Measurements from ENCODE around the gene RAD50. TPM values are rescaled to one million over a fixed set of nuclear protein-coding genes. Genes with fewer than 3 reads are reported as not detected.
A peak's percentile ranks its signal among the peaks of the same experiment; 100 is the strongest.
"Not testable (repeated sequence)": the region's sequence is repeated elsewhere in the genome, so short reads cannot be mapped to it uniquely, and the experiment has no call there.

Gene RAD50
- 18.5 and 18.6 TPM in 2 replicates for total RNA-seq

DNA sequence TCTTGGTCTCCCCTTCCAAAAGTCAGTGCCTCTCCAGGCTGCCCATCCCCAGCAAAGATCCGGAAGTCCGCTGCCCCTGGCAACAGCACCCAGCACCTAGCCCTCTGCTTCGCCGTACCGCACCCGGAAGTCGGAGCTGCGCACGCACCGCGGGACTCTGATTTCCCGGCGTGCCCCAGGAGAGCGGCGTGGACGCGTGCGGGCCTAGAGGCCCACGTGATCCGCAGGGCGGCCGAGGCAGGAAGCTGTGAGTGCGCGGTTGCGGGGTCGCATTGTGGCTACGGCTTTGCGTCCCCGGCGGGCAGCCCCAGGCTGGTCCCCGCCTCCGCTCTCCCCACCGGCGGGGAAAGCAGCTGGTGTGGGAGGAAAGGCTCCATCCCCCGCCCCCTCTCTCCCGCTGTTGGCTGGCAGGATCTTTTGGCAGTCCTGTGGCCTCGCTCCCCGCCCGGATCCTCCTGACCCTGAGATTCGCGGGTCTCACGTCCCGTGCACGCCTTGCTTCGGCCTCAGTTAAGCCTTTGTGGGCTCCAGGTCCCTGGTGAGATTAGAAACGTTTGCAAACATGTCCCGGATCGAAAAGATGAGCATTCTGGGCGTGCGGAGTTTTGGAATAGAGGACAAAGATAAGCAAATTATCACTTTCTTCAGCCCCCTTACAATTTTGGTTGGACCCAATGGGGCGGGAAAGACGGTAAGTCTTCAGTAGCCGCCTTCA lies at the start of gene RAD50:
TSS of gene RAD50 (plus strand) at position 215 of the 715 bp plus-strand sequence. CDS start at position 563, 348 bp downstream.
- DNase-seq (ENCODE audit: extremely low read depth, low read depth, low spot score): no peak

DNA sequence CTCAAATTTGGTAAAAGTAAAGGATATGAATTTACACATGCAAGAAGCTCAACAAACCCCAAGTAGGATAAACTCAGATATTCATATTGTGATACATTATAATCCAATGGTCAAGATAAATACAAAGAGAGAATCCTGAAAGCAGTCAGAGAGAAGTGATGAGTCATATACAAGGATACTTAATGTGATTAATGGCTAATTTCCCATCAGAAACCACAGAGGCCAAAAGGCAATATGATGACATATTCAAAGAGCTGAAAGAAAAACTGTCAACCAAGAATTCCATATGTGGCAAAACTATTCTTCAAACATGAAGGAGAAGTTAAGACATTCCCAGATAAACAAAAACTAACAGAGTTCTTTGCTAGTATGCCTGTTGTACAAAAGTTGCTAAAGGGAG lies 46.7 kb upstream of the RAD50 start:
- peak; percentile 51 for DNase-seq (ENCODE audit: extremely low read depth, low read depth, low spot score)

DNA sequence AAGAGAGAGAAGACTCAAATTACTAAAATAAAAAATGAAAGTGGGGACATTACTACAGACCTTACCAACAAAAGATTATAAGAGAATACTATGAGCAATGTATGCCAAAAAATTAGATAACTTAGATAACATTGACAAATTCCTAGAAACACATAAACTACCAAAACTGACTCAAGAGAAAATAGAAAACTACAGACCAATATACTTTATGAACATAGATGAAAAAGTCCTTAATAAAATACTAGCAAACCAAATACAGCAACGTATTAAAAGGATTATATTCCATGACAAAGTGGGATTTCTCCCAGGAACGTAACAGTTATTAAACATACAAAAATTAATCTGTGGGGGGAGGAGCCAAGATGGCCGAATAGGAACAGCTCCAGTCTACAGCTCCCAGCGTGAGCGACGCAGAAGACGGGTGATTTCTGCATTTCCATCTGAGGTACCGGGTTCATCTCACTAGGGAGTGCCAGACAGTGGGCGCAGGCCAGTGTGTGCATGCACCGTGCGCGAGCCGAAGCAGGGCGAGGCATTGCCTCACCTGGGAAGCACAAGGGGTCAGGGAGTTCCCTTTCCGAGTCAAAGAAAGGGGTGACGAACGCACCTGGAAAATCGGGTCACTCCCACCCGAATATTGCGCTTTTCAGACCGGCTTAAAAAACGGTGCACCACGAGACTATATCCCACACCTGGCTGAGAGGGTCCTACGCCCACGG lies 43.0 kb upstream of the RAD50 start:
- DNase-seq (ENCODE audit: extremely low read depth, low read depth, low spot score): not testable (repeated sequence)

DNA sequence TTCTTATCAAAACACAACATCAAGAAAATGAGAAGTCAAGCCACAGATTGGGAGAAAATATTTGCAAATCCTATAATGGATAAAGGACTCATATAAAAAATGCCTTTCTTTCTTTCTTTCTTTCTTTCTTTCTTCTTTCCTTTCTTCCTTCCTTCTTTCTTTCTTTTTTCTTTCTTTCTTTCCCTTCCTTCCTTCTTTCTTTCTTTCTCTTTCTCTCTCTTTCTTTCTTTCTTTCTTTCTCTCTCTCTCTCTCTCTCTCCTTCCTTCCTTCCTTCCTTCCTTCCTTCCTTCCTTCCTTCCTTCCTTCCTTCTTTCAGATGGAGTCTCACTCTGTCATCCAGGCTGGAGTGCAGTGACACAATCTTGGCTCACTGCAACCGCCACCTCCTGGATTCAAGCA lies 34.7 kb upstream of the RAD50 start:
- not testable (repeated sequence) for DNase-seq (ENCODE audit: extremely low read depth, low read depth, low spot score)

DNA sequence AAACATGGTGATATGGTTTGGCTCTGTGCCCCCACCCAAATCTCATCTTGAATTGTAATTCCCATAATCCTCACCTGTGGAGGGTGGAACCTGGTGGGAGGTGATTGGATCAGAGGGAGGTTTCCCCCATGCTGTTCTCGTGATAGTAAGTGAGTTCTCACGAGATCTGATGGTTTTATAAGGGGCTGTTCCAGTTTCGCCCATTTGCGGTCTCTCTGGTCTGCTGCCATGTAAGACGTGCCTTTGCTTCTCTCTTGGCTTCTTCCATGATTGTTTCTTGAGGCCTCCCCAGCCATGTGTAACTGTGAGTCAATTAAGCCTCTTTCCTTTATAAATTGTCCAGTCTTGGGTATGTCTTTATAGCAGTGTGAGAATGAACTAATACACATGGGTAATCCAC lies 31.9 kb upstream of the RAD50 start:
- DNase-seq (ENCODE audit: extremely low read depth, low read depth, low spot score): not testable (repeated sequence)

DNA sequence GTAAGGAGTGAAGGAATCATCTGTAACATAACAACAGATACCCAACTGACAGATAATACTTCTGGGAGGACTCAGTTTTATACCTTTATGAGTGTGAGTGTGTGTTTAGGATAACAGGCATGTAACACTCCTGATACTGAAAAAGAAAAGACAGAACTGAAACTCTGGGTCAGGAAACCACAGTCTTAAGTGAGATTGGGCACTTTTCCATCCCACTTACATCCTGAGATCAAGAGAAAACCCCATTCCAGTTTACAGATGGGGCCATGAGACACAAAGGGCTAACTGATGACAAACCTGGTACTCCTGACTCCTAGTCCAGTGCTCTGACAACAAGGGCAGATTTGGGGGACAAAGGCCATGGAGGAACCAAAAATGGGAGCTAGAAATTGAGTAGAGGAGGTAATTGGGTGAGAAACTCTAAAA lies 31.5 kb upstream of the RAD50 start:
- DNase-seq (ENCODE audit: extremely low read depth, low read depth, low spot score): no peak

DNA sequence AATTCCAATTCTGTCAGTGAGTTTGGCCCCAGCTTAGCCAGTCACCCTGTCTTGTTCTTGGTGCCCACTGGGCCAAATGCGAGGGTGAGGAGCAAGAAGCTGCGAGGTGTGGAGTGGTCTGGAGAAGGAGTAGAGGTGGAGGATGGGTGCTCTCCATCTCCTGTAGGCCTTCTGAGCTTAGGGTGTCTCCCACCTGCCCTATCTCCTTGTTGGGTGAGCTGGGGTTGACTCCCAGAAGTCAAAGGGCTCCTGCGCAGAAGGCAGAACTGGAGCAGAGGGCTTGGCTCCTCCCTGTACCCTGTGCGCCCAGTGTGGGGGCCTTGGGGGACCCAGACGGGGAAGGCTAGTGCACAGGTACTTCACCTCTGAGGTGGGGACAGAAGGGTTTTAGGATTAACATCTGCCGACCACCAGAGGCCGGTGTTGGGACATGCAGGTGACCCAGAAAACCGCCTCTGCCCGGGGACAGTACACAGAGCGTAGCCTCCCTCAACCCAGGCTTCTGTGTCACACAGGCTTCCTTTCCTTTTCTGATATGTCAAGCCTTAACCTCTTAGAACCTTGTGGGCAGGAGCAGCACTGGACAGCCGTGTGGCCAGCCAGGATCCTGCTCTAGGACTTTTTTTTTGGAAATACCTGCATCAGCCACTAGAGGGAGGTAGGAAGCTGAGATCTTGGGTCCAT lies 30.3 kb upstream of the RAD50 start:
- DNase-seq (ENCODE audit: extremely low read depth, low read depth, low spot score): peak; percentile 29

DNA sequence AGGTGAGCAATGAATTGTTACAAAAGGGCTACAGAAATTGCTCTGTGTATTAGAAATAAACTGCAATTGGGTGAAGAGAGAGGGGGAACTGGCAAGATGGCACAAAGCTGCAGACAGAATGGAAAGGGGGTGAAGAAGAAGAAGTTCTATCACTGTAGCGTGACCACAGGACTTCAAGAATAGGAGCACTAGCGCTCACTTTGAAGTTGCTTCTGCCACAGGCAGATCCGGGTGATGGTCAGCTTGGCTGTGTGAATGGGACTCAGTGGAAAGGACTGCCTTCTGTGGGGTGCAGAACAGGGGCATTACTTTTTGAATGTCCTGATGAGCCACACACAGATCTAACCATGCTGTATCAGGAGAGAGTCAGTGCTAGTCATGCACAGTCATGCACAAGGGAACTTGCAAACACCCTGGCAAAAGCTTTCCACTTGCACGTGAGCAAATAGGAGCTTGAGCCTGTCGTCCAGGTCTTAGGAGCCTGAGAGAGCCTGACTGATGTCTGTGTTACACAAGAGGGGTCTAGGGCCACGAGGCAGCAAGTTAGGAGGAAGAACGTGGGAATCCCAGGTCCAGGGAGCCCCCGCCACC lies 29.7 kb upstream of the RAD50 start:
- no peak for DNase-seq (ENCODE audit: extremely low read depth, low read depth, low spot score)

DNA sequence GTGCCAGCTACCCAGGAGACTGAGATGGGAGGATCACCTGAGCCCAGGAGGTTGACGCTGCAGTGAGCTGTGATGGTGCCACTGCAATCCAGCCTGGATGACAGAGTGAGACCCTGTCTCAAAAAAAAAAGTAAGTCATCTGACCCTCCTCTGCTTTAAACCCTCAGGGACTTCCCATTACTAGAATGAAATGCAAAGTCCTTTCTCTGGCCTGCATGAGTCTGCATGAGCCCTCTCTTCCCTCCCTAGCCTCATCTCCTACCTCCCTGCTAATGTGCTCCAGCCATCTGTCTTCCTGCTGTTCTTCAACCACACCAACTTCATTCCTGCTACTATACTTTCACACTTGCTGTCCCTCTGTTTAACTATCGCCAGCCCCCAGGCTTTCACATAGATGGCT lies 28.8 kb upstream of the RAD50 start:
- no peak for DNase-seq (ENCODE audit: extremely low read depth, low read depth, low spot score)

DNA sequence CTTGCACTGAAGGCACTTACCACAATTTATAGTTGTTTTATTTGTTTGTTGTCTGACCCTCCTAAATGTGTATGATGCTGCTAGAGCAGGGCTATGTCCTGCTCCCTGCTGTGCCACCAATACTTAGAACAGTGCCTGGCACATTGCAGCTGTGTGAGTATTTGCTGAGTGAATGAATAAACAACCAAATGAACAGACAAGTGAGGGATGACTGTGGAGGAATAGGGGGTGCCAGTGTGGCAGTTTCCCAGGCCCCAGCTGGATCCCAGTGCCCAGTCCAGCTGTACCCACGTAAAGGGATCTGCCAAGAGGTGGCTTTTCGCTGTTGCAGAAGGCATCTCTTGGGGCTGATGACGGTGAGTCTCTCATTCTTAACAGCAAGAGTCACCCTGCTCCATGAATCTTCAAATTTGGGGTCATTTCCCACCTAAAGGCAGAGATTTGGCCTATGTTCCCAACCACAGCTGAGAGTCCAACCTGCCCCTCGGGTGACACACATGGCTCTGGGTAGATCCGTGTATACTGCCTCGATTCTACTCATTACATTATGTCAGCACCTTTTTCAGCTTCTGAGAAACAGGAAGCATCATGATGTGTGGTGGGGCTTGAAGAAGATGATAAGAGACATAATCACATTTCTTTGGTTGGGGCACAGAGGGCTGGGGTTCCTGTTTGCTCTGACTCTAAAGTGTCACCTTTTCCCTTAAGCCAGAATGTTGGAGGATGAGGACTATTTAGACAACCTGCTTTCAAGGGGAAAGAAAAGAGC lies 27.7 kb upstream of the RAD50 start:
- no peak for DNase-seq (ENCODE audit: extremely low read depth, low read depth, low spot score)

DNA sequence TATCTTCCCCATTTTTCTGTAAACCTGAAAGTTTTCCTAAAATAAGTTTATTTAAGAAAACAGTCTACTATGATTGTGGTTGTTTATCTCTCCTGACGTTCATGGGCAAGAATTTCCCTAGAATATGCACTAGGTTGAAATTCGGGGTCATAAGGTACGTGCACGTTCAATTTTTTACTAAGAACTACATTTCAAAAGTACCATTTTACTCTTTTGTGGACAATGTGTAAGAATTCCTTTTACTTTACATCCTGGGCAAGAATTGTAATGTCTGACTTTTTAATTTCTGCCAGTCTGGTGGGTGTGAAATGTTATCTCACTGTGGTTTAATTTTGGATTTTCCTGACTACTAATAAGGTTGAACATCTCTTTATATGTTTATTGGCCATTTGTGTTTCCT lies 25.8 kb upstream of the RAD50 start:
- DNase-seq (ENCODE audit: extremely low read depth, low read depth, low spot score): no peak

DNA sequence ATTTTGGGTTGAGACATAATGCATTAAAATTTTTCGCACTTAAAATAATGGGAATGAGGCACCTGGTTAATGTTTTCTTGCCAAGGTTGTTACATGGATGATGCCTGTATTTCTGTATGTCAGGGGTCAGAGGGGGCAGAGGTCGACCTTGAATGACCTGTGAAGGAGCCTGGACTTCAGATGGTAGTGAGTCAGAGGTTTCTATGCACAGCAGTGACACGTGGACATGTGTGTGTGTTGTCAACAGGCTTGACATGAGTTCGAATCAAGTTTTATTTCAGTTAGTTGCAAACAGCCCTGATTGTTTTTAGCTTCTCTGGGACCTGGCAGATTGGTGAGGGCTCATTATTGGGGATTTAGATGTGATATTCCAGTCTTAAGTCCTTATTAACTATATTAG lies 17.1 kb upstream of the RAD50 start:
- no peak for DNase-seq (ENCODE audit: extremely low read depth, low read depth, low spot score)

DNA sequence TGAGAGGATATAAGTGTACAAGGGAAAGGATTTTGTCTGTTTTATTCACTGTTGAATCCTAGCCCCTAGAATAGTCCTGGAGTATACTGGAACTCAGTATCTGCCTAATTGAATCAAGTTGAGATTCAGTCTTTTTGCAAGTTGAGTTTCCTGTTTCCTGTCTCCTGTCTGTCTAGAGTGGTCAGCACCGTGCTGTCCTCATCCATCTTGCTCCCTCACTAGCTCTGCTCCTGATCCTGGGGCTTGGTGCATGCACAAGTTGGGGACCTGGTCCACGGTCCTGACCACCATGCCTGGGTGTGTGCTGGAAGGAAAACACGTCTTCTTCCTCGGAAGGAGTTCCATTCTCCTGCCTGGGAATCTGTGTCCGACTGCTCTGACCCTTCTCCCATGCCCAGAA lies 16.6 kb upstream of the RAD50 start:
- no peak for DNase-seq (ENCODE audit: extremely low read depth, low read depth, low spot score)

DNA sequence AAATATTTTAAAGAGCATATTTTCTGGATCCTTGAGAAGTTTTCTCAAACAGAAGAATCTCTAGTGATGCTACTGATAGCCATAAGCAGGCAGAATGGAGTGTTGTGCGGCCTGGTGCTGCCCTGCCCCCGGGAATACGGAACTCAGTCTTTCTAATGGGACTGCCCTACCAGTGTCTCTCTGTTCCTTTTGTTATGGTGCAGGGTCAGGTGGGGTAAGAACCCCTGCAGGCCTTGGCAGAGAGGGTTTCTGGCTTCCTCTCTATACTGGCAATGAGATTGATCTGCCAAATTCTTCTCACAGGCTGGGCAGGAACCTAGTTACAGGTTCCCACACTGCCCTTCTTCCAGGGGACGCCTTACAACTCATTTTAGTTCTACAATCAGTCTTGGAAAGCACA lies 16.0 kb upstream of the RAD50 start:
- no peak for DNase-seq (ENCODE audit: extremely low read depth, low read depth, low spot score)

DNA sequence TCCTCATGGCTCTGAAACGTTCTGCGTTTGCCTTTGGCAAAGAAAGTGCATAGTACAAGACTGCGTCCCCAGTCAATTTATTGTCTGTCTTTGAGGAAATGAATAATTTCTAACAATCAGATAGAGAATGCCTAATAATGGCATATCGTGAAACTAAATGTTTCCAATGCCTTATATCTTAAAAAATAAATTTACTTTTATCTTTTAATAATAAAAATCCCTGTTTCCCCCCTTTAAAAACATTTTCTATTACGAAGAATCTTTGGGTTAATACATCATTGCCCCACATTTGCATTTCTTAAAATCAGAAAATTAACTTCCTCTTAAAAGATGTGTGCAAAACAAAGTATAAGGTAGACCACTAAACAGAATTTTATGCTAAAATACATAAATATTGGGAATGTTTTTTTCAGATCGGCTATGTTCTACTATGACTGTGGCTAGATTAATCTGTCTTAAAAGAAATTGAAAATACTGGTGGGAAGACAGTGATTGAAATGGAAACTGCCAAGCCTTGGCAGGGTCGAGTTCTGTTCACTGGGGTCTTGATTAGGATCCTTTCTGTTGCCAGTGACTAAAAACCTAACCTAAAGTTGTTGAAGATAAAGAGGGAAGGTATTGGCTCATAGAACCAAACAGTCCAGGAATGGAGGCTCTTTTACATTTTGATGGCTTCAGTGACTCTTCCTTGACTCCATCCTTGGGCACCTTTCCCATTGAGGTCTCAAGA lies 13.1 kb upstream of the RAD50 start, which contains the start of gene IL5:
TSS of gene IL5 (minus strand) at position 51 of the 730 bp plus-strand sequence. CDS start at position 7, 44 bp downstream.
- no peak for DNase-seq (ENCODE audit: extremely low read depth, low read depth, low spot score)

DNA sequence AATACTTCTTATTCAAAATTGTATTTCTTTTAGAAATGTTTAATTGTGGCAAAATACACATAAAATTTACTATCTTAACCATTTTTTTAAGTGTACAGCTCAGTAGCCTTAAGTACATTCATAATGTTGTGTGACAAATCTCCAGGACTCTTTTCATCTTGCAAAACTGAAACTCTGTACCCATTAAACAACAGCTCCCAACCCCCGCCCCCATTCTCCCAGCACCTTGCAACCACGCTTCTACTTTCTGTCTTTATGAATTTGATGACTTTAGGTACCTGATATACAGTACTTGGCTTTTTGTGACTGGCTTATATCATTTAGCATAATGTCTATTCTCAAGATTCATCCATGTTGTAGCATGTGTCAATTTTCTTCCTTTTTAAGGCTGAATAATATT lies 10.7 kb upstream of the RAD50 start:
- no peak for DNase-seq (ENCODE audit: extremely low read depth, low read depth, low spot score)

DNA sequence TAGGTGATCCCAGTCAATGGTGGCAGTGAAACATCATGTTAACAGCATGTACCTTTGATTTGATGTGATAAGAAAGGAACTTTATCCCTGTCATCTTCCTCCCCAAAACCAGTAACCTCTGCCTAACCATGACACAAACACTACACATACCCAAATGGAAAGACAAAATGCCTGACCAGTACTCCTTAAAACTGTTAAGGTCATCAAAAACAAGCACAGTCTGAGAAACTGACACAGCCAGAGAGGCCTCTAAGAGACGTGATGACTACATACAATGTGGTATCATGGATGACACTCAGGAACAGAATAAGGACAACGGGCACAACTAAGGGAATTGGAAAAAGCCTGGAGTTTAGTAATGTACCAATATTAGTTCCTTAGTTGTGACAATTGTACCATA lies 9.5 kb upstream of the RAD50 start:
- no peak for DNase-seq (ENCODE audit: extremely low read depth, low read depth, low spot score)

DNA sequence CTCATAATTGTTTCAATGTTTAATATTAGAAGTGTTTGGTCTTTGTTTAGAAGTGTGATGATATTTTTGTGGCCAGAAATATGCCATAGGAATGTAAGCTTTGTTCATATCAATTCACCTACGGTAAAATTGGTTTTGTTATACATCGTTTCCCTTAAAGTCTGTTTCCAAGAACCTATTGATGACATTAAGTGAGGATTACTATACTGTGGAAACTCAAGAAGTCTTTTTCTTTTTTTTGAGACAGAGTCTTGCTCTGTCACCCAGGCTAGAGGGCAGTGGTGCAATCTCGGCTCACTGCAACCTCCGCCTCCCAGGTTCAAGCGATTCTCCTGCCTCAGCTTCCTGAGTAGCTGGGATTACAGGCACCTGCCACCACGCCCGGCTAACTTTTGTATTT lies 7.9 kb upstream of the RAD50 start:
- not testable (repeated sequence) for DNase-seq (ENCODE audit: extremely low read depth, low read depth, low spot score)

DNA sequence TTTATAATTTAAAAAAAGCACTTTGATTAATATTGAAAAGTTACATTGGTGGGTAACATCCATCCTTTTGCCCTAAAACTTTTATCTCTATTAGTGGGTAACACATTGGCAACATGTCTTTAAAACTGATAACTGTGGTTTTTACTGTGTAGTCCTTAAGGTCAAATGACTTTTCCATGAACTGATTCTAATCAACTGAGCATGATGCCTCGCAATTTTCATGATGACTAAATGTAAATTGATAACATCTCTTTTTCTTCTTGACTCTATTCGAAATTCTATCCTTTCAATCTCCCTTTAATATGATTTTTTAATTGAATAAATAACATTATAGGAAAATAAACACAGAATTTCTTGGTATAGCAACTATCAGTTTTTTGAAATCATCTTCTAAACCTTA lies 7.2 kb upstream of the RAD50 start:
- DNase-seq (ENCODE audit: extremely low read depth, low read depth, low spot score): no peak

Data from glomerular endothelial cell (primary cell).